Suppressor macrophage treated with lipopolysaccharide for 4 hours (primary cell): ENCODE data around the gene OSCP1.
"Not testable (repeated sequence)": the region's sequence is repeated elsewhere in the genome, so short reads cannot be mapped to it uniquely, and the experiment has no call there.

ENCODE experiments used
- DNase-seq: peaks from one replicate; pipeline ENCODE4 v3.0.0-alpha.2; 2020

The OSCP1 gene

GRCh38 chr1:36450270-36450918 is at the start of gene OSCP1:
Gene OSCP1, minus strand, starts transcription at chr1:36450451. Its CDS starts 82 bp downstream, at chr1:36450369.
- DNase-seq, result peak; percentile 97

- no peak for DNase-seq
Observed at GRCh38 chr1:36497207-36497606, 47.0 kb upstream of the OSCP1 start.

GRCh38 chr1:36494971-36495370 is 44.7 kb upstream of the OSCP1 start:
- no peak for DNase-seq

- no peak for DNase-seq
Observed at GRCh38 chr1:36493524-36493923, 43.3 kb upstream of the OSCP1 start.

- no peak for DNase-seq
Observed at GRCh38 chr1:36492491-36492890, 42.2 kb upstream of the OSCP1 start.

- not testable (repeated sequence) for DNase-seq
Observed at GRCh38 chr1:36489258-36490051, 39.2 kb upstream of the OSCP1 start.

GRCh38 chr1:36487906-36488305 is 37.7 kb upstream of the OSCP1 start:
- DNase-seq, result no peak

- DNase-seq, result not testable (repeated sequence)
Observed at GRCh38 chr1:36487336-36487725, 37.1 kb upstream of the OSCP1 start.

GRCh38 chr1:36486439-36487335 is 36.4 kb upstream of the OSCP1 start:
- DNase-seq, result peak; percentile 90

- no peak for DNase-seq
Observed at GRCh38 chr1:36486093-36486438, 35.8 kb upstream of the OSCP1 start.

GRCh38 chr1:36484099-36484498 is 33.8 kb upstream of the OSCP1 start:
- no peak for DNase-seq

GRCh38 chr1:36482724-36483388 is 32.6 kb upstream of the OSCP1 start, which contains the start of gene CSF3R:
Gene CSF3R, minus strand, starts transcription at chr1:36482913. Its CDS starts 3,417 bp downstream, at chr1:36479496.
- peak; percentile 68 for DNase-seq

- no peak for DNase-seq
Observed at GRCh38 chr1:36481771-36482723, 31.8 kb upstream of the OSCP1 start.

GRCh38 chr1:36481091-36481490 is 30.8 kb upstream of the OSCP1 start:
- DNase-seq, result no peak

GRCh38 chr1:36480161-36480560 is 29.9 kb upstream of the OSCP1 start:
- DNase-seq, result no peak

GRCh38 chr1:36479505-36480051 is 29.3 kb upstream of the OSCP1 start:
- DNase-seq, result no peak

- not testable (repeated sequence) for DNase-seq
Observed at GRCh38 chr1:36477615-36478014, 27.4 kb upstream of the OSCP1 start.

- no peak for DNase-seq
Observed at GRCh38 chr1:36476945-36477344, 26.7 kb upstream of the OSCP1 start.

GRCh38 chr1:36475910-36476604 is 25.8 kb upstream of the OSCP1 start:
- DNase-seq, result no peak

- no peak for DNase-seq
Observed at GRCh38 chr1:36475341-36475740, 25.1 kb upstream of the OSCP1 start.

GRCh38 chr1:36472656-36473055 is 22.4 kb upstream of the OSCP1 start:
- DNase-seq, result no peak
